ENCODE results near the gene MRPL16. TPM values are rescaled to one million over a fixed set of nuclear protein-coding genes. Genes with fewer than 3 reads are reported as not detected.

The MRPL16 gene
- total RNA-seq, 1 donor from 2014 or later: 29.6 TPM

- DNase-seq: no peak
Observed at GRCh38 chr11:59770319-59770718, 40.3 kb downstream of the MRPL16 start.

GRCh38 chr11:59769828-59770227 is 40.8 kb downstream of the MRPL16 start:
- DNase-seq: no peak

- no peak for DNase-seq
Observed at GRCh38 chr11:59769111-59769510, 41.5 kb downstream of the MRPL16 start.

GRCh38 chr11:59767225-59767611 is 43.4 kb downstream of the MRPL16 start:
- DNase-seq: no peak

- no peak for DNase-seq
Observed at GRCh38 chr11:59766542-59767224, 43.9 kb downstream of the MRPL16 start.

- no peak for DNase-seq
Observed at GRCh38 chr11:59765068-59765735, 45.4 kb downstream of the MRPL16 start.

GRCh38 chr11:59761993-59762392 is 48.6 kb downstream of the MRPL16 start:
- no peak for DNase-seq

- DNase-seq: no peak
Observed at GRCh38 chr11:59760771-59761170, 49.8 kb downstream of the MRPL16 start.

GRCh38 chr11:59759900-59760299 is 50.7 kb downstream of the MRPL16 start:
- no peak for DNase-seq

GRCh38 chr11:59758401-59759037 is 52.1 kb downstream of the MRPL16 start:
- no peak for DNase-seq

GRCh38 chr11:59756845-59757244 is 53.7 kb downstream of the MRPL16 start:
- no peak for DNase-seq

- DNase-seq: no peak
Observed at GRCh38 chr11:59756558-59756840, 54.1 kb downstream of the MRPL16 start.

Other genes starting within 250 kb of the MRPL16 start
- gene OSBP, start 195.0 kb downstream of the MRPL16 start, total RNA-seq: 30.6 TPM
- 3.7 TPM for gene PATL1, start 141.7 kb downstream of the MRPL16 start, total RNA-seq
- not detected for gene OR10V1, start 96.9 kb downstream of the MRPL16 start, total RNA-seq
- 26.4 TPM for gene STX3, start 55.4 kb downstream of the MRPL16 start, total RNA-seq
- not detected for gene CBLIF, start 34.7 kb upstream of the MRPL16 start, total RNA-seq
- 1.2 TPM for gene TCN1, start 55.7 kb upstream of the MRPL16 start, total RNA-seq
- not detected for gene OOSP3, start 68.0 kb upstream of the MRPL16 start, total RNA-seq
- gene OOSP1, start 127.7 kb upstream of the MRPL16 start, total RNA-seq: 1.6 TPM
- gene OOSP4A, start 153.3 kb upstream of the MRPL16 start, total RNA-seq: not detected
- not detected for gene OOSP4B, start 206.4 kb upstream of the MRPL16 start, total RNA-seq
- not detected for gene OOSP2, start 229.6 kb upstream of the MRPL16 start, total RNA-seq
- 0.16 TPM for gene MS4A3, start 245.9 kb upstream of the MRPL16 start, total RNA-seq